Stimulated activated CD4-positive, alpha-beta T cell treated with anti-CD3 and anti-CD28 coated beads, Interleukin-4, amount 100 ng/mL, for 1 hour (primary cell): ENCODE measurements around the gene KLRB1.
"Not testable (repeated sequence)": the region's sequence is repeated elsewhere in the genome, so short reads cannot be mapped to it uniquely, and the experiment has no call there.

ENCODE experiments used
- DNase-seq: peaks from one replicate; pipeline ENCODE4 v3.0.0-alpha.2; 2020

The KLRB1 gene

DNA sequence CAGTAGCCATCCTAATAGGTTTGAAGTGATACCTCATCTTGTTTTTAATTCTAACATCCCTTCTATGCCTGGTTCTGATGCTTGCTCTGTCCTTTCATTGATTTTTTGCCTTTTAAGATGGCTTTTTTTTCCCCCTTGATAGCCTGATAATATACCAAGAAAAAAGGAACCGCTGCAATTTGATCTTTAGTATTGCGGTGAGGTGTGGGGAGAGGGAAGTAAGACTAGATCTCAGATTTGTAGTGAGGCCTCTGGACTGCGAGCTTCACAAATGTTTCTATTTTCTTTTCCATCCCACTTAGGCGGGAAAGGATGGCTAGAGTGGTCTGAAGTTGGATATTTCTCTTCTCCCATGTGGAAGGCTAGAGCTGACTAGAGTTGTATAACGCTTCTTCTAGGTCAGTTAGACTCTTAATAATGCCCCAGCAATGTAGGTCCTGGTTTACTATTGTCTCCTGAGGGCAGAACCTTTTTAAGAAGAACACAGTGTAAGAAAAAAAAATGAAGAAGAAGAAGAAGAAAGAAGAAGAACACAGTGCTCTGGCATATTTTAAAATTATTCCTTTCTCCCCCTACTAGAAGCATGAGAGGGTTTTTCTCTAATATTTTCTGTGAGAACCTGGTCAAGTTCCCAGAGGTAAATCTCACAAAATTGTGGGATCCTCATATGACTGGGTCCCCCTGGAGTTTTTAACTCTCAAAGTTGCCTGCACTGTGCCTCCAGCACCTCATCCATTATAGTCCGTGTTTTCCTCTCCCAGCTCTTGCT is 11.9 kb upstream of the KLRB1 start:
- DNase-seq, result no peak

- not testable (repeated sequence) for DNase-seq
Observed at GRCh38 chr12:9618906-9619305, 11.2 kb upstream of the KLRB1 start.

GRCh38 chr12:9617124-9617523 is 9.4 kb upstream of the KLRB1 start:
- DNase-seq, result no peak

DNA sequence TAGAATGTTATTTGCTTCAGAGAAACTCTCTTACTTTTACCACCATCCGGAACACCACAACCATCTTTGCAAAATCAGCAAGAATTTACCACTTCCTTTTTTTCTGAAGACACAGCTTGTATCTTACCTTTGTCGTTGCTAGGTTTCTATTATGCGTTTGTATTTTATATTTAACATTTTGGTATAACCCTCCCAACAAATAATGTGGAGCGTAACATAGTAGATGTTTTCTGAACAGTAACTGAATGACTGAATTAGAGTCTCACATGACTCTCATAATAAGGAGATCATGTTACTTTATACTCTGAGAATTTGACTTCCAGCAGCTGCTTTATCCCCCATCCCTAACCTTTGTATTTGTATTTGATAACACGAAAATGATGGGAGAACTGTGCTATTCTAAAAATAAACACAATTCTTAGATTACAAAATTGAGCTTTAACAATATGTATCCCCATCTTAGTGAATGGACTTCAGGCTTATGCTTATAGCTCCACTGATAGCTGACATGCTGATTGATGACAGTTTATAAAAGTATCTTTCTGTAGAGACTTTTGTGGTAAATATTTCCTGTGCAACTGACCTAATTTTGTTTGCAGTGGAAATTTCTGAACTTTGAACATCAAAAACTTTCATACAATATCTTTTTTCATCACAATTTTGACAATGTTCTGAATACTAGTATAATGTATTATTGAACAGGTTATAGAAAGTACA is 7.9 kb upstream of the KLRB1 start:
- no peak for DNase-seq

DNA sequence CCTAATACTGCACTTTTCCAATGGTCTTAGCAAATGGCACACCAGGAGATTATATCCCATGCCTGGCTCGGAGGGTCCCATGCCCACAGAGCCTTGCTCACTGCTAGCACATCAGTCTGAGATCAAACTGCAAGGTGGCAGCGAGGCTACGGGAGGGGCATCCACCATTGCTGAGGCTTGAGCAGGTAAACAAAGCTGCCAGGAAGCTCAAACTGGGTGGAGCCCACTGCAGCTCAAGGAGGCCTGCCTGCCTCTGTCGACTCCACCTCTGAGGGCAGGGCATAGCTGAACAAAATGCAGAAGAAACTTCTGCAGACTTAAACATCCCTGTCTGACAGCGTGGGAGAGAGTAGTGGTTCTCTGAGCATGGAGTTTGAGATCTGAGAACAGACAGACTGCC is 2.9 kb upstream of the KLRB1 start:
- not testable (repeated sequence) for DNase-seq

- DNase-seq, result no peak
Observed at GRCh38 chr12:9606736-9607372, 862 bp downstream of the KLRB1 start.

GRCh38 chr12:9606247-9606646 is 1.5 kb downstream of the KLRB1 start:
- DNase-seq, result no peak

GRCh38 chr12:9605483-9605882 is 2.2 kb downstream of the KLRB1 start:
- no peak for DNase-seq

GRCh38 chr12:9604287-9604686 is 3.4 kb downstream of the KLRB1 start:
- no peak for DNase-seq

DNA sequence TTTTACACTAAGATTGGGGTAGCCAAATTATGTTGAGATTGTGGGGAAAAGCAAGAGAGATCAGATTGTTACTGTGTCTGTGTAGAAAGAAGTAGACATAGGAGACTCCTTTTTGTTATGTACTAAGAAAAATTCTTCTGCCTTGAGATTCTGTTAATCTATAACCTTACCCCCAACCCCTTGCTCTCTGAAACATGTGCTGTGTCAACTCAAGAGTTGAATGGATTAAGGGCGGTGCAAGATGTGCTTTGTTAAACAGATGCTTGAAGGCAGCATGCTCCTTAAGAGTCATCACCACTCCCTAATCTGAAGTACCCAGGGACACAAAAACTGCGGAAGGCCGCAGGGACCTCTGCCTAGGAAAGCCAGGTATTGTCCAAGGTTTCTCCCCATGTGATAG is 7.3 kb downstream of the KLRB1 start:
- not testable (repeated sequence) for DNase-seq

GRCh38 chr12:9598363-9598762 is 9.4 kb downstream of the KLRB1 start:
- DNase-seq, result no peak

- no peak for DNase-seq
Observed at GRCh38 chr12:9597365-9597764, 10.4 kb downstream of the KLRB1 start.

GRCh38 chr12:9590441-9590840 is 17.3 kb downstream of the KLRB1 start:
- DNase-seq, result no peak

DNA sequence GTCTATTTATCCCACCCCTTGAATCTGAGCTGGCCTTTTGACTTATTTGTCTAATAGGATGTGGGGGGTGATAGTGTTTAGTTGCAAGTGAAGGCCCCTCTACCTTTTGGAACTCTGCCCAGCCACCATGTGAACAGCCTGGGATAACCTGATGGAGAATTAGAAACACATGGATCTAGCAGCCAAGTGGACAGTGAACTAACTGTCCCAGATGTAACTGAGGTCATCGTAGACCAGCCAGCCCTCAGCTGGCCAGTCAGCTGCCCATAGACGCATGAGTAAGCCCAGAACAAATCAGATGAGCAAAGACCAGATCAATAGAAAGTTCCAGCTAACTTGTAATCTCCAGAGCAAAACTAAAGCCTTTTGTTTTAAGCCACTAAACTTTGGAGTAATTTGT is 19.0 kb downstream of the KLRB1 start:
- DNase-seq, result no peak

- DNase-seq, result no peak
Observed at GRCh38 chr12:9587987-9588600, 19.6 kb downstream of the KLRB1 start.

DNA sequence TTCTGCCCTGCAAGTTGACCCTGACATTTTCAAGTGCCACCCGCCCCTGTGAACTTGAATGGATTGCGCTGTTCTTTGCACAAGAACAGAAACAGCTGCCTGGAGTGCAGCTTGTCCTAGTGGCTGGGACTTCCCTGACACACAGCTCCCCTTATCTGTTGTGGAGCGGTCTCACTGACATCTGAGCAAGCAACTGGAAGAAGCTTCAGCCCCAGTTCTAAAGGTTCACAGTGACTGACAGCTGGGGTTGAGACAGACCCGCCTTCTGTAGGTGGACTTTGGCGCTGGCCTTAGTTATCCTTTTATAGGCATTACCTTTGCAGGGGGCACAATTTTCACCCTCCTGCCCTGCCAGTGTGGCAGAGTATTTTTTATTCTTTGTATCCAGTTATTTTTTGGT is 30.0 kb downstream of the KLRB1 start:
- DNase-seq, result not testable (repeated sequence)

GRCh38 chr12:9567151-9567550 is 40.6 kb downstream of the KLRB1 start:
- not testable (repeated sequence) for DNase-seq

DNA sequence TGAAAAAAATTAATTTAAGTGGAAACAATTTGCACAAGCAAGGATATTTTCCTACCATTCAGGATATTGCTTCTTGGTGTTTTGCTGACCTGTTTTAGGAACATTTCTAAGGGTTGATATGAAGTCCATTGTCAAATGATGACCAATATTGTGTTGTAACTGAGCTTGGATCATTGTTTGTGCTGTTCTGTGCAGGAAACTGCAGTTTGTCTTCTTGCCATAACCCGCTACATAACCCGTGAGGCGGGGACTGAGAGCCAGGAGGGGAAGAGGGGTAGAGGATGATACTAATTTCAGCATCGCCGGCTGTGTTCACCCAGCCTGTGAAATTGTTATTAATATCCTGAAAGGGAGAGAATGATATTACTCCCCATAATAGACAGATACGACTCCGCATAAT is 41.6 kb downstream of the KLRB1 start:
- DNase-seq, result not testable (repeated sequence)

GRCh38 chr12:9564418-9564817 is 43.3 kb downstream of the KLRB1 start:
- not testable (repeated sequence) for DNase-seq

DNA sequence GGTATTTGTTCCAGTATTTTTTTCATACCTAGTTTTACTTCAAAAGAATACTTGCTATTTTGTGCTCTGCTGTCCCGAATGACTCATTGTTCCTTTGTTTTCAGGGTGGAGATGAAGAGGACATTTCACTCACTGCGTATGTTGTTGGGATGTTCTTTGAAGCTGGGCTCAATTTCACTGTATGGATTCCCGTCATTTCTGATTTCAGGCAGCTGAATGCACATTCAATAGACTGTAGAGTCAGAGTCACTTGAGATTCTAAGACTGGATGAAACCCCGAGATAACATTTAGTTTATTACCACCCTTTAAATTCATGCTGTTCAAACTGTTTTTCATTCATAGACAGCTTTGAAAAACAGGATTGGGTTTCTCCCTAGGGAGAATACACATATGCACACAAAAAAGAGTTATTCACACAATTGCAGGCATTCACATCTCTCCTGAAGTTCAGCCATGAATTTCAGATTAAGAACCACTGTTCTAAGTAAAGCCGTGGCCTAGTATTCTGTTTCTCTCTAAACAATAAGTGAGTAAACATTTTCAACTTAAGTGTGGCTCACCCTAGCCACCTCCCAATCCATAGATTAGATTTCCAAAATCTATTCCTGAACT is 44.8 kb downstream of the KLRB1 start:
- not testable (repeated sequence) for DNase-seq

DNA sequence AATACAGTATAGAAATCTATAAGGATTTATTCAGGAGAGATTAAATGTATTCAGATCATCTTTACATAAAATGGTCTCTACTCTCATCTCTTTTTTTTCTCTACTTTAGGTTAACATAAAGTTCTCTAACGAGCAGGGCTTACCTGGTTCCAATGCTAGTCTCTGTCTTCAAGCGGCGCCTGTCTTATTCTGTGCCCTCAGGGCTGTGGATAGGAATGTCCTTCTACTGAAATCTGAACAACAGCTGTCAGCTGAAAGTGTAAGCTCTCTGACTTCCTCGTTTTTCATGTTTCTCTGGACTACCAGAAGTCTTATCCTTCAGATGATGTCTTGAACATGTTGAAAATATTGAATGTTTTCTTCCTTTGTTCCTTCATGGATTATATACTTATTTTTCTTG is 62.2 kb downstream of the KLRB1 start:
- DNase-seq, result not testable (repeated sequence)
